PC-3 (cell line): ENCODE results near the gene SLC9A9. TPM values are rescaled to one million over a fixed set of nuclear protein-coding genes. Genes with fewer than 3 reads are reported as not detected.

ENCODE experiments used
- ATAC-seq: fragments of 200-7000 bp; cut with Tn5 transposase; 2 replicates; pipeline ENCODE4 v1.9.1; 2020; ENCODE audit warnings: mild to moderate bottlenecking, moderate library complexity
- BruUV-seq: library from RNA; stranded (reverse); fragments of 400-500 nt; replicated peaks from 2 replicates; lab custom pipeline; 2021; lab: Mats Ljungman, UMichigan
- CTCF ChIA-PET: fragments of 300-600 bp; sonication (Branson Sonifier 250); formaldehyde crosslinking; loops from one replicate; lab custom pipeline; 2022; ENCODE audit warnings: antibody characterized with exemption; lab: Charles Lee
- POLR2A ChIA-PET: fragments of 300-600 bp; sonication (Branson Sonifier 250); formaldehyde crosslinking; loops from one replicate; lab custom pipeline; 2022; ENCODE audit warnings: antibody characterized with exemption; ENCODE audit not compliant: unreplicated experiment; lab: Charles Lee
- DNase-seq: peaks from one replicate; pipeline ENCODE4 v3.0.0-alpha.2; 2015
- H2AFZ ChIP-seq: fragments of 300-600 bp; sonication (generic); 2 replicates; pipeline ENCODE4 v1.6.0; 2016; ENCODE audit warnings: antibody characterized with exemption, low read length
- H3F3A ChIP-seq: fragments of 300-600 bp; sonication (generic); one replicate; pipeline ENCODE4 v1.6.0; 2017; ENCODE audit warnings: antibody characterized with exemption, low read length, control low read depth, mild to moderate bottlenecking; ENCODE audit not compliant: unreplicated experiment
- H3K27ac ChIP-seq: fragments of 300-600 bp; sonication (generic); 2 replicates; pipeline ENCODE4 v1.5.1; 2016; ENCODE audit warnings: mild to moderate bottlenecking, low read length
- H3K27me3 ChIP-seq: fragments of 300-600 bp; sonication (generic); 2 replicates; pipeline ENCODE4 v1.6.1; 2016; ENCODE audit warnings: low read length, mixed read lengths
- H3K36me3 ChIP-seq: fragments of 300-600 bp; sonication (generic); 2 replicates; pipeline ENCODE4 v1.6.1; 2016; ENCODE audit warnings: low read depth, mixed run types, low read length, mixed read lengths
- H3K4me1 ChIP-seq: fragments of 300-600 bp; sonication (generic); 2 replicates; pipeline ENCODE4 v1.5.1; 2016; ENCODE audit warnings: low read length; ENCODE audit not compliant: insufficient read depth
- H3K4me2 ChIP-seq: fragments of 300-600 bp; sonication (generic); 2 replicates; pipeline ENCODE4 v1.6.0; 2016; ENCODE audit warnings: low read length
- H3K4me3 ChIP-seq: fragments of 300-600 bp; sonication (generic); 2 replicates; pipeline ENCODE4 v1.5.1; 2016; ENCODE audit warnings: mild to moderate bottlenecking, low read length, mixed read lengths
- H3K79me2 ChIP-seq: fragments of 300-600 bp; sonication (generic); 2 replicates; pipeline ENCODE4 v1.6.1; 2017; ENCODE audit warnings: low read length, mixed read lengths
- H3K9ac ChIP-seq: fragments of 300-600 bp; sonication (generic); 2 replicates; pipeline ENCODE4 v1.6.0; 2016; ENCODE audit warnings: mild to moderate bottlenecking, low read length
- H3K9me2 ChIP-seq: fragments of 300-600 bp; sonication (generic); replicated peaks from 2 replicates; pipeline ENCODE4 v1.6.1; 2016; ENCODE audit warnings: mixed run types, low read length, mixed read lengths
- H3K9me3 ChIP-seq: fragments of 300-600 bp; sonication (generic); 2 replicates; pipeline ENCODE4 v1.6.1; 2016; ENCODE audit warnings: low read length, mixed read lengths
- H4K20me1 ChIP-seq: fragments of 300-600 bp; sonication (generic); 2 replicates; pipeline ENCODE4 v1.6.1; 2016; ENCODE audit warnings: low read length, mixed read lengths
- EZH2 ChIP-seq: fragments of 300-600 bp; sonication (generic); IDR thresholded peaks from one replicate; pipeline ENCODE4 v1.6.1; 2017; ENCODE audit warnings: antibody characterized with exemption, mild to moderate bottlenecking, low read length; ENCODE audit not compliant: unreplicated experiment
- EZH2phosphoT487 ChIP-seq: fragments of 300-600 bp; sonication (generic); IDR thresholded peaks from 2 replicates; pipeline ENCODE4 v1.6.1; 2018; ENCODE audit warnings: mild to moderate bottlenecking, antibody characterized with exemption, low read length, borderline replicate concordance
- intact Hi-C: fragments of 100-400 bp; cut with micrococcal nuclease; formaldehyde crosslinking; loops from 2 replicates; pipeline ENCODE4 v1.9.0; 2023
- total RNA-seq: library from RNA; depleted of rRNA; stranded (reverse); fragments of >200 nt; gene quantifications from 2 replicates; pipeline ENCODE4 v1.2.3, GENCODE V29; 2014
- TF ChIP-seq, protein P1 (sequence below): fragments of 300-600 bp; sonication (generic); conservative IDR thresholded peaks from 2 replicates; pipeline ENCODE4 v1.5.1; 2017; ENCODE audit warnings: antibody characterized with exemption, low read depth, mild to moderate bottlenecking, low read length

Gene SLC9A9
- total RNA-seq, 1 experiment from 2014 or later, result 0.07 TPM

GRCh38 chr3:143430568-143430967 is 417.7 kb downstream of the SLC9A9 start:
- no peak for ATAC-seq

DNA sequence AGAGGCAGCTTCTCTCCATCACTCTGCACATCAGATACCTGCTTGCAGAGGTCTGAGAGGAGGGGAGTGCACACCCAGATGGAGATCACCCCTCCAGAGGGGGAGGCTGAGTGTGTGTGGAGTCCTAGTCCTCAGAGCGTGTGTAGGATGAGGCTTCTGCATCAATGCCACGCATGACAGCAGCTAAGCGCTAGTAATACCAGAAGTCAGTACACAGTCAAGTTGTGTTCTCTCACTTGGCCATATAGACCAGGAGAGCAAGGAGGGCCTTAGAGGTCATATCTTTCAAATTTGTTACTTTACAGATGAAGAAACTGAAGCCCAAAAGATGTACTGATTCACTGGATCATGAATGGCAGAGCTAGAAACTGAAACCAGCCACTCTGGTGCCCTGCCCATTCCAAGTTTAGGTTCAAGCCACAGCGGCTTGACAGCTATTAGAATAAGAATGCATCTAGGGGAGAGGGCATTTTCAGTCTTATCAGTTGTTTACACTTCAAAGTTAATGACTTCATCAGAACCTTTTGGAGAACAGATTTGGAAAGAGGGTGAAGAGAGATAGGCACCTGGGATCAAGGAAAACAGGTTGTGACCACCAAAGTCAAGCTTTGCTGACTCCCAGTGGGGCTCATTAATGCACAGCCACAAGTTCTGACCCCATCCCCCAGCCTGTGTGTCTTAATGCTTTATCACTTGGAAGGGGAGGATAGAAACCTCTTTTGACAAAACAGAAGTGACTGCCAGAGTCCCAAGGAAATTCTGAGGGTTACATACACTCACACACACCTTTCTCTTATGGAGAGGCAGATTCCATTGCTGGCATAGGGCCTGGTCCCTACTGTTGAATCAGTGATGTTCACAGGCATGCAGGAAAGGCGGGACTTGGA is 418.4 kb downstream of the SLC9A9 start:
- ChIA-PET CTCF (no interaction called here), POLR2A (no interaction called here)
- Histone ChIP-seq H3K4me3 (no peak overlapping the region), H3K36me3 (no peaks in the 10 kb centered on the region), H3K4me2 (no peak overlapping the region), H2AFZ (no peak overlapping the region), H3K4me1 (no peaks in the 10 kb centered on the region), H3F3A (no peaks in the 10 kb centered on the region), H4K20me1 (no peaks in the 10 kb centered on the region), H3K79me2 (no peaks in the 10 kb centered on the region), H3K27me3 (no peaks in the 10 kb centered on the region), H3K9me2 (no peaks in the 10 kb centered on the region), H3K9me3 (no peaks in the 10 kb centered on the region), H3K9ac (no peak overlapping the region), H3K27ac (no peak overlapping the region)
- TF ChIP-seq EZH2 (no peak), EZH2phosphoT487 (no peak)
- TF ChIP-seq, protein P1, sequence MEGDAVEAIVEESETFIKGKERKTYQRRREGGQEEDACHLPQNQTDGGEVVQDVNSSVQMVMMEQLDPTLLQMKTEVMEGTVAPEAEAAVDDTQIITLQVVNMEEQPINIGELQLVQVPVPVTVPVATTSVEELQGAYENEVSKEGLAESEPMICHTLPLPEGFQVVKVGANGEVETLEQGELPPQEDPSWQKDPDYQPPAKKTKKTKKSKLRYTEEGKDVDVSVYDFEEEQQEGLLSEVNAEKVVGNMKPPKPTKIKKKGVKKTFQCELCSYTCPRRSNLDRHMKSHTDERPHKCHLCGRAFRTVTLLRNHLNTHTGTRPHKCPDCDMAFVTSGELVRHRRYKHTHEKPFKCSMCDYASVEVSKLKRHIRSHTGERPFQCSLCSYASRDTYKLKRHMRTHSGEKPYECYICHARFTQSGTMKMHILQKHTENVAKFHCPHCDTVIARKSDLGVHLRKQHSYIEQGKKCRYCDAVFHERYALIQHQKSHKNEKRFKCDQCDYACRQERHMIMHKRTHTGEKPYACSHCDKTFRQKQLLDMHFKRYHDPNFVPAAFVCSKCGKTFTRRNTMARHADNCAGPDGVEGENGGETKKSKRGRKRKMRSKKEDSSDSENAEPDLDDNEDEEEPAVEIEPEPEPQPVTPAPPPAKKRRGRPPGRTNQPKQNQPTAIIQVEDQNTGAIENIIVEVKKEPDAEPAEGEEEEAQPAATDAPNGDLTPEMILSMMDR, result no peak
- ATAC-seq (no peak), DNase-seq (no peak)
- no TSS peak for BruUV-seq
- intact Hi-C loops, result no loop called here

More at GRCh38 chr3:143430568-143430967, 417.7 kb downstream of the SLC9A9 start:
- no peaks in the 10 kb centered on the region for H3K36me3 ChIP-seq
- H3K4me1 ChIP-seq, result no peaks in the 10 kb centered on the region
- H3K27me3 ChIP-seq, result no peaks in the 10 kb centered on the region
- no peak overlapping the region for H2AFZ ChIP-seq
- intact Hi-C loops, result no loop called here
- no peak for DNase-seq
- no peaks in the 10 kb centered on the region for H3K79me2 ChIP-seq
- H4K20me1 ChIP-seq, result no peaks in the 10 kb centered on the region
- no peaks in the 10 kb centered on the region for H3K9me3 ChIP-seq
- ChIA-PET CTCF (no interaction called here), POLR2A (no interaction called here)
- no peaks in the 10 kb centered on the region for H3F3A ChIP-seq
- no peak for TF ChIP-seq EZH2phosphoT487
- TF ChIP-seq EZH2, result no peak
- TF ChIP-seq, protein P1, result no peak
- no peak overlapping the region for H3K9ac ChIP-seq
- no peak overlapping the region for H3K4me3 ChIP-seq
- BruUV-seq, result no TSS peak
- no peak overlapping the region for H3K4me2 ChIP-seq
- H3K9me2 ChIP-seq, result no peaks in the 10 kb centered on the region
- H3K27ac ChIP-seq, result no peak overlapping the region

- H3K27ac ChIP-seq, result no peak overlapping the region
- H3K27me3 ChIP-seq, result no peaks in the 10 kb centered on the region
- no peaks in the 10 kb centered on the region for H3F3A ChIP-seq
- H3K36me3 ChIP-seq, result no peaks in the 10 kb centered on the region
- H3K4me2 ChIP-seq, result no peak overlapping the region
- H2AFZ ChIP-seq, result no peak overlapping the region
- no peaks in the 10 kb centered on the region for H3K79me2 ChIP-seq
- H3K4me3 ChIP-seq, result no peak overlapping the region
- no peaks in the 10 kb centered on the region for H4K20me1 ChIP-seq
- TF ChIP-seq EZH2phosphoT487 (no peak), EZH2 (no peak)
- TF ChIP-seq, protein P1, result no peak
- no TSS peak for BruUV-seq
- no peaks in the 10 kb centered on the region for H3K9me2 ChIP-seq
- DNase-seq (no peak), ATAC-seq (no peak)
- POLR2A ChIA-PET, result no interaction called here
- CTCF ChIA-PET, result no interaction called here
- intact Hi-C loops, result no loop called here
- H3K9ac ChIP-seq, result no peak overlapping the region
- H3K4me1 ChIP-seq, result no peaks in the 10 kb centered on the region
- H3K9me3 ChIP-seq, result no peaks in the 10 kb centered on the region
Observed at GRCh38 chr3:143428294-143428693, 420.0 kb downstream of the SLC9A9 start.
